AG09309 (cell line): ENCODE results near the gene HBA1.
"Not testable (repeated sequence)": the region's sequence is repeated elsewhere in the genome, so short reads cannot be mapped to it uniquely, and the experiment has no call there.

ENCODE experiments used
- DNase-seq: peaks from one replicate; pipeline ENCODE4 v3.0.0-alpha.2; 2010; ENCODE audit warnings: low read depth
- H3K4me3 ChIP-seq: 2 replicates; pipeline ENCODE4 v1.5.1; 2011; ENCODE audit warnings: mild to moderate bottlenecking, low read depth, low read length, moderate library complexity; ENCODE audit not compliant: control insufficient read depth
- CTCF ChIP-seq: IDR thresholded peaks from 2 replicates; pipeline ENCODE4 v1.5.1; 2011; ENCODE audit warnings: mild to moderate bottlenecking, low read depth, low read length, inconsistent platforms; ENCODE audit not compliant: insufficient read depth, control insufficient read depth; ENCODE audit errors: missing control alignments

Gene HBA1

DNA sequence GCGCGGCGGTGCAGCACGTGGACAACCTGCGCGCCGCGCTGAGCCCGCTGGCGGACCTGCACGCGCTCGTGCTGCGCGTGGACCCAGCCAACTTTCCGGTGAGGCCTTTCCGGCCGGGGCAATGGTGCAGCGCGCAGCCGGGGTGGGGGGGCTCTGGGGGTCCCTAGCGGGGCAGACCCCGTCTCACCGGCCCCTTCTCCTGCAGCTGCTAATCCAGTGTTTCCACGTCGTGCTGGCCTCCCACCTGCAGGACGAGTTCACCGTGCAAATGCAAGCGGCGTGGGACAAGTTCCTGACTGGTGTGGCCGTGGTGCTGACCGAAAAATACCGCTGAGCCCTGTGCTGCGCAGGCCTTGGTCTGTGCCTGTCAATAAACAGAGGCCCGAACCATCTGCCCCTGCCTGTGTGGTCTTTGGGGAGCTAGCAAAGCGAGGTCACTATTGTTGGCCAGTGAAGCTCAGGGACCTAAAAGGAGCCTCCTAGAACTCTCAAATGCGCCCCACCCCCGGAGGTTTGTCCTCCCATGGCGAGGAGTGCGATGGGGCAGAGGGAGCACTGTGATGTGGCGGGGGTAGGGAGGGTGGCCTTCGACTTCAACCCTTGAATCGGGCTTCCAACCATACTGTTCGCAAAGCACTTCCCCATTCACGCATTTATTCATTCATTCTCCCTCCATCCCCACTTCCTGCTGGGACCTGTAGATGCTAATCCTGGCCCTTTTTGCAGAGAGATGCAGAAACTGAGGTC lies 9.9 kb upstream of the HBA1 start:
- DNase-seq = no peak
- H3K4me3 ChIP-seq = no peak overlapping the region
- no peak for TF ChIP-seq CTCF

GRCh38 chr16:167122-167690 lies 9.3 kb upstream of the HBA1 start:
- H3K4me3 ChIP-seq = no peak overlapping the region
- TF ChIP-seq CTCF = no peak
- DNase-seq = no peak

- H3K4me3 ChIP-seq = no peak overlapping the region
- no peak for DNase-seq
- no peak for TF ChIP-seq CTCF
These were observed 8.1 kb upstream of the HBA1 start for GRCh38 chr16:168424-168823.

- H3K4me3 ChIP-seq = no peak overlapping the region
- no peak for TF ChIP-seq CTCF
- DNase-seq = no peak
These were observed 7.5 kb upstream of the HBA1 start for GRCh38 chr16:169014-169413.

DNA sequence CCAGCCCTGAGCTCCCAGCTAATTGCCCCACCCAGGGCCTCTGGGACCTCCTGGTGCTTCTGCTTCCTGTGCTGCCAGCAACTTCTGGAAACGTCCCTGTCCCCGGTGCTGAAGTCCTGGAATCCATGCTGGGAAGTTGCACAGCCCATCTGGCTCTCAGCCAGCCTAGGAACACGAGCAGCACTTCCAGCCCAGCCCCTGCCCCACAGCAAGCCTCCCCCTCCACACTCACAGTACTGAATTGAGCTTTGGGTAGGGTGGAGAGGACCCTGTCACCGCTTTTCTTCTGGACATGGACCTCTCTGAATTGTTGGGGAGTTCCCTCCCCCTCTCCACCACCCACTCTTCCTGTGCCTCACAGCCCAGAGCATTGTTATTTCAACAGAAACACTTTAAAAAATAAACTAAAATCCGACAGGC lies 6.4 kb upstream of the HBA1 start:
- DNase-seq, H3K4me3 ChIP-seq: not testable (repeated sequence)

- H3K4me3 ChIP-seq = no peak overlapping the region
- TF ChIP-seq CTCF = no peak
- DNase-seq = no peak
These were observed 5.7 kb upstream of the HBA1 start for GRCh38 chr16:170788-171187.

- not testable (repeated sequence) for DNase-seq, H3K4me3 ChIP-seq
These were observed 4.0 kb upstream of the HBA1 start, which contains the start of gene HBA2 for GRCh38 chr16:172374-172941. Gene HBA2 (plus strand): TSS chr16:172876. CDS start chr16:172913, 37 bp downstream.

DNA sequence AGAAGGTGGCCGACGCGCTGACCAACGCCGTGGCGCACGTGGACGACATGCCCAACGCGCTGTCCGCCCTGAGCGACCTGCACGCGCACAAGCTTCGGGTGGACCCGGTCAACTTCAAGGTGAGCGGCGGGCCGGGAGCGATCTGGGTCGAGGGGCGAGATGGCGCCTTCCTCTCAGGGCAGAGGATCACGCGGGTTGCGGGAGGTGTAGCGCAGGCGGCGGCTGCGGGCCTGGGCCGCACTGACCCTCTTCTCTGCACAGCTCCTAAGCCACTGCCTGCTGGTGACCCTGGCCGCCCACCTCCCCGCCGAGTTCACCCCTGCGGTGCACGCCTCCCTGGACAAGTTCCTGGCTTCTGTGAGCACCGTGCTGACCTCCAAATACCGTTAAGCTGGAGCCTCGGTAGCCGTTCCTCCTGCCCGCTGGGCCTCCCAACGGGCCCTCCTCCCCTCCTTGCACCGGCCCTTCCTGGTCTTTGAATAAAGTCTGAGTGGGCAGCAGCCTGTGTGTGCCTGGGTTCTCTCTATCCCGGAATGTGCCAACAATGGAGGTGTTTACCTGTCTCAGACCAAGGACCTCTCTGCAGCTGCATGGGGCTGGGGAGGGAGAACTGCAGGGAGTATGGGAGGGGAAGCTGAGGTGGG lies 3.1 kb upstream of the HBA1 start:
- DNase-seq, H3K4me3 ChIP-seq: not testable (repeated sequence)

DNA sequence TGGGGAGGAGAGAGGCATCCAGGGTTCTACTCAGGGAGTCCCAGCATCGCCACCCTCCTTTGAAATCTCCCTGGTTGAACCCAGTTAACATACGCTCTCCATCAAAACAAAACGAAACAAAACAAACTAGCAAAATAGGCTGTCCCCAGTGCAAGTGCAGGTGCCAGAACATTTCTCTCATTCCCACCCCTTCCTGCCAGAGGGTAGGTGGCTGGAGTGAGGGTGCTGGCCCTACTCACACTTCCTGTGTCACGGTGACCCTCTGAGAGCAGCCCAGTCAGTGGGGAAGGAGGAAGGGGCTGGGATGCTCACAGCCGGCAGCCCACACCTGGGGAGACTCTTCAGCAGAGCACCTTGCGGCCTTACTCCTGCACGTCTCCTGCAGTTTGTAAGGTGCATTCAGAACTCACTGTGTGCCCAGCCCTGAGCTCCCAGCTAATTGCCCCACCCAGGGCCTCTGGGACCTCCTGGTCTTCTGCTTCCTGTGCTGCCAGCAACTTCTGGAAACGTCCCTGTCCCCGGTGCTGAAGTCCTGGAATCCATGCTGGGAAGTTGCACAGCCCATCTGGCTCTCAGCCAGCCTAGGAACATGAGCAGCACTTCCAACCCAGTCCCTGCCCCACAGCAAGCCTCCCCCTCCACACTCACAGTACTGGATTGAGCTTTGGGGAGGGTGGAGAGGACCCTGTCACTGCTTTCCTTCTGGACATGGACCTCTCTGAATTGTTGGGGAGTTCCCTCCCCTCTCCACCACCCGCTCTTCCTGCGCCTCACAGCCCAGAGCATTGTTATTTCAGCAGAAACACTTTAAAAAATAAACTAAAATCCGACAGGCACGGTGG lies 2.3 kb upstream of the HBA1 start:
- not testable (repeated sequence) for H3K4me3 ChIP-seq, DNase-seq
